K562 (cell line): ENCODE results near the gene FZD10. TPM values are rescaled to one million over a fixed set of nuclear protein-coding genes. Genes with fewer than 3 reads are reported as not detected.

Experiments used
- ATAC-seq: fragments of 200-7000 bp; cut with Tn5 transposase; 3 replicates; pipeline ENCODE4 v1.9.1; 2020; ENCODE audit warnings: moderate library complexity
- BruUV-seq: library from RNA; stranded (reverse); fragments of 400-500 nt; replicated peaks from 2 replicates; lab custom pipeline; 2021; lab: Mats Ljungman, UMichigan
- CTCF ChIA-PET: fragments of 300-600 bp; formaldehyde crosslinking; extraction: SDS; loops from one replicate; lab custom pipeline; 2021; ENCODE audit warnings: low intra/inter-chr PET ratio; lab: Yijun Ruan, JAX
- POLR2A ChIA-PET: fragments of 300-600, 350-650 bp; sonication (Branson Sonifier 250); formaldehyde crosslinking; extraction: SDS; loops from one replicate; lab custom pipeline; 2021; ENCODE audit warnings: antibody characterized with exemption, inconsistent platforms; lab: Yijun Ruan, JAX
- DNase-seq, 4 experiments: peaks; one replicate each; pipeline versions ENCODE4 v3.0.0 to v3.0.0-alpha.2; 2011 to 2018; ENCODE audit warnings: low spot score in 3 of 4, mixed read lengths in 3 of 4; ENCODE audit errors: extremely low read depth in 1 of 4
- FAIRE-seq: peaks from 2 replicates; lab custom pipeline; 2011; peaks lifted over from hg19 to GRCh38; lab: Jason Lieb, UNC
- H2AFZ ChIP-seq: 2 replicates; pipeline ENCODE4 v1.6.0; 2011; ENCODE audit warnings: low read depth, low read length, control low read depth, inconsistent platforms
- H3K27ac ChIP-seq: fragments of 200-600 bp; 3 replicates; pipeline ENCODE4 v1.8.0; 2011; ENCODE audit warnings: low read depth, mild to moderate bottlenecking, control low read depth, inconsistent platforms, low read length, moderate library complexity, mixed read lengths; ENCODE audit errors: extremely low read depth
- H3K27me3 ChIP-seq, 2 experiments: fragments of 300-600 bp in 1 of 2; 2 replicates in 1 of 2; 3 replicates in 1 of 2; pipeline versions ENCODE4 v1.6.0 to v1.8.0; 2011; ENCODE audit warnings: inconsistent platforms in 2 of 2, low read length in 2 of 2, mild to moderate bottlenecking in 1 of 2, mixed read lengths in 1 of 2, moderate library complexity in 1 of 2; ENCODE audit not compliant: control insufficient read depth in 2 of 2, insufficient read depth in 2 of 2
- H3K36me3 ChIP-seq: fragments of 300-600 bp; 3 replicates; pipeline ENCODE4 v1.8.0; 2011; ENCODE audit warnings: mild to moderate bottlenecking, low read length, inconsistent platforms; ENCODE audit not compliant: control insufficient read depth, insufficient read depth
- H3K4me1 ChIP-seq, 2 experiments: fragments of 200-600 bp in 1 of 2; replicated peaks in 1 of 2; 2 replicates in 1 of 2; 3 replicates in 1 of 2; pipeline versions ENCODE4 v1.5.1 to v1.8.0; 2011; ENCODE audit warnings: inconsistent platforms in 2 of 2, low read length in 2 of 2, mild to moderate bottlenecking in 1 of 2, mixed read lengths in 1 of 2, moderate library complexity in 1 of 2; ENCODE audit not compliant: control insufficient read depth in 2 of 2, insufficient read depth in 2 of 2
- H3K4me2 ChIP-seq: 2 replicates; pipeline ENCODE4 v1.6.1; 2011; ENCODE audit warnings: low read length, control low read depth, inconsistent platforms, mixed read lengths; ENCODE audit not compliant: insufficient read depth
- H3K4me3 ChIP-seq: fragments of 200-600 bp; sonication (generic), shearing (Covaris generic); 2 replicates; pipeline ENCODE4 v1.5.1; 2016; ENCODE audit warnings: control low read depth, inconsistent platforms
- H3K79me2 ChIP-seq: fragments of 200-600 bp; 3 replicates; pipeline ENCODE4 v1.8.0; 2011; ENCODE audit warnings: low read length, inconsistent platforms; ENCODE audit not compliant: control insufficient read depth, insufficient read depth
- H3K9ac ChIP-seq, 2 experiments: 2 replicates each; pipeline versions ENCODE4 v1.6.0 to v1.6.1; 2011; ENCODE audit warnings: low read depth in 2 of 2, low read length in 2 of 2, control low read depth in 1 of 2, inconsistent platforms in 1 of 2, mild to moderate bottlenecking in 1 of 2, mixed read lengths in 1 of 2; ENCODE audit not compliant: insufficient read depth in 1 of 2
- H3K9me1 ChIP-seq: one replicate; pipeline ENCODE4 v1.6.0; 2011; ENCODE audit warnings: inconsistent platforms, mild to moderate bottlenecking, low read length, moderate library complexity; ENCODE audit not compliant: control insufficient read depth, insufficient read depth
- H3K9me3 ChIP-seq: replicated peaks from 2 replicates; pipeline ENCODE4 v1.5.1; 2011; ENCODE audit warnings: low read depth, low read length, inconsistent platforms; ENCODE audit not compliant: control insufficient read depth, insufficient read depth
- H4K20me1 ChIP-seq: replicated peaks from 2 replicates; pipeline ENCODE4 v1.6.1; 2011; ENCODE audit warnings: low read length, inconsistent platforms, mixed read lengths; ENCODE audit not compliant: control insufficient read depth, insufficient read depth
- ASH1L ChIP-seq: fragments of 450-650 bp; IDR thresholded peaks from 2 replicates; pipeline ENCODE4 v1.6.1; 2018; ENCODE audit warnings: borderline replicate concordance, mild to moderate bottlenecking, low read depth; ENCODE audit not compliant: partially characterized antibody
- CBX3 ChIP-seq, 2 experiments: IDR thresholded peaks; 1 replicate in 1 of 2; 2 replicates in 1 of 2; pipeline ENCODE4 v1.6.1; 2012; ENCODE audit warnings: inconsistent platforms in 2 of 2, low read length in 2 of 2, borderline replicate concordance in 1 of 2, control low read depth in 1 of 2
- CLOCK ChIP-seq: fragments of 250-450 bp; sonication (Bioruptor Pico); IDR thresholded peaks from 2 replicates; pipeline ENCODE4 v1.4.0; 2020; ENCODE audit warnings: mild to moderate bottlenecking, moderate library complexity, borderline replicate concordance
- NFYB ChIP-seq: IDR thresholded peaks from 2 replicates; pipeline ENCODE4 v1.6.1; 2011; ENCODE audit warnings: mild to moderate bottlenecking, moderate library complexity; ENCODE audit not compliant: insufficient read length; ENCODE audit errors: extremely low read depth
- PKNOX1 ChIP-seq: fragments of 450-650 bp; IDR thresholded peaks from 2 replicates; pipeline ENCODE4 v1.6.1; 2016
- PRMT5 ChIP-seq: sonication (generic); formaldehyde crosslinking; IDR thresholded peaks from 2 replicates; pipeline ENCODE4 v1.5.0; 2020; ENCODE audit warnings: missing genetic modification reagents
- SIN3B ChIP-seq: fragments of 450-650 bp; IDR thresholded peaks from 2 replicates; pipeline ENCODE4 v1.6.1; 2017; ENCODE audit warnings: low read depth, mild to moderate bottlenecking, moderate library complexity
- TAF15 ChIP-seq: fragments of 200-400 bp; formaldehyde crosslinking; IDR thresholded peaks from 2 replicates; pipeline ENCODE4 v1.6.1; 2017; ENCODE audit warnings: mild to moderate bottlenecking, low read depth, low read length, moderate library complexity
- TRIM28 ChIP-seq: fragments of 450-650 bp; IDR thresholded peaks from 2 replicates; pipeline ENCODE4 v1.6.1; 2017
- UBTF ChIP-seq, 2 experiments: IDR thresholded peaks; 2 replicates each; pipeline ENCODE4 v1.6.1; 2012; ENCODE audit warnings: improper control_type of control experiment in 2 of 2, low read depth in 2 of 2, low read length in 2 of 2, borderline replicate concordance in 1 of 2
- ZBED1 ChIP-seq: IDR thresholded peaks from 2 replicates; pipeline ENCODE4 v1.6.1; 2014
- ZNF165 ChIP-seq: fragments of 250-450 bp; sonication (Bioruptor Pico); IDR thresholded peaks from 2 replicates; pipeline ENCODE4 v1.4.0; 2020; ENCODE audit warnings: borderline replicate concordance
- ZNF551 ChIP-seq: fragments of 250-450 bp; sonication (Bioruptor Pico); IDR thresholded peaks from 2 replicates; pipeline ENCODE4 v1.5.0; 2021; ENCODE audit warnings: mild to moderate bottlenecking, moderate library complexity
- ZNF644 ChIP-seq: fragments of 200-800 bp; sonication (Bioruptor generic); IDR thresholded peaks from 2 replicates; pipeline ENCODE4 v1.6.1; 2016; ENCODE audit warnings: low read depth, missing genetic modification characterization, missing compliant biosample characterization
- ZNF740 ChIP-seq, 3 experiments: fragments of 200-800 bp in 1 of 3; sonication (Bioruptor generic) in 1 of 3; sonication (generic) in 1 of 3; formaldehyde crosslinking in 1 of 3; IDR thresholded peaks; 2 replicates each; pipeline versions ENCODE4 v1.6.1 to v1.8.0; 2016 to 2022; ENCODE audit warnings: mild to moderate bottlenecking in 2 of 3, missing compliant biosample characterization in 2 of 3, missing genetic modification characterization in 2 of 3, missing genetic modification reagents in 1 of 3
- ZZZ3 ChIP-seq: fragments of 450-650 bp; IDR thresholded peaks from 2 replicates; pipeline ENCODE4 v1.6.1; 2016; ENCODE audit warnings: antibody characterized with exemption, mild to moderate bottlenecking, moderate library complexity
- WGBS: fragments of 100-300 bp; shearing (Covaris generic); methylation state at CpG from one replicate; pipeline ENCODE4 v1.1.6; 2016; ENCODE audit warnings: low coverage, mixed read lengths; ENCODE audit not compliant: insufficient coverage; ENCODE audit errors: missing lambda C conversion rate; 5-methylcytosine and 5-hydroxymethylcytosine counted together
- in situ Hi-C: fragments of 300-500 bp; cut with MboI; formaldehyde crosslinking; loops from 4 replicates; pipeline ENCODE4 v1.15.0; 2018; ENCODE audit warnings: inconsistent platforms, mixed read lengths
- intact Hi-C: fragments of 100-400 bp; cut with micrococcal nuclease; formaldehyde crosslinking; loops from 2 replicates; pipeline ENCODE4 v1.14.2; 2022
- polyA plus RNA-seq, 8 experiments: library from polyadenylated mRNA; depleted of rRNA in 4 of 8; stranded (reverse) in 5 of 8; unstranded in 3 of 8; fragments of >200 nt; fragmentation: Nextera tagmentation in 2 of 8; fragmentation: Illumina TruSeq in 1 of 8; extraction: Ambion mirVana in 2 of 8; extraction: Trizol in 1 of 8; gene quantifications; 2 replicates each; pipeline versions ENCODE4 v1.2.1 to v1.2.3, GENCODE V29; 2011 to 2014; ENCODE audit warnings: inconsistent platforms in 1 of 8, missing spikeins in 1 of 8
- total RNA-seq, 7 experiments: library from RNA; depleted of rRNA in 6 of 7; stranded (reverse); fragments of >200 nt in 6 of 7; fragmentation: Illumina TruSeq in 2 of 7; extraction: Trizol in 2 of 7; gene quantifications; 2 replicates each; pipeline versions ENCODE4 v1.2.1 to v1.2.3, GENCODE V29; 2011 to 2021; ENCODE audit warnings: low replicate concordance in 1 of 7

FZD10 gene
- total and polyA plus RNA-seq, 9 of the 15 experiments (the other 6 are each of a cell fraction or from before 2014, with no cell fraction given) = not detected

GRCh38 chr12:130131801-130132200, 30.5 kb upstream of the FZD10 start:
- Histone ChIP-seq H3K9ac (no peak overlapping the region), H3K27ac (no peak overlapping the region), H3K4me1 (no peaks in the 10 kb centered on the region), H3K36me3 (no peaks in the 10 kb centered on the region), H4K20me1 (no peaks in the 10 kb centered on the region), H3K9me1 (no peaks in the 10 kb centered on the region), H3K27me3 (peaks cover 0 to 37% of the 10 kb centered on the region in 2 experiments; a peak in 2 of 5 replicates), H3K79me2 (no peaks in the 10 kb centered on the region), H3K4me2 (no peak overlapping the region), H3K4me3 (no peak overlapping the region), H3K9me3 (no peaks in the 10 kb centered on the region), H2AFZ (no peak overlapping the region)
- no peak for FAIRE-seq
- no TSS peak for BruUV-seq
- intact Hi-C loops = no loop called here
- 0% methylated on average over 8 of the region's 8 CpGs for WGBS
- DNase-seq = no peak
- CTCF ChIA-PET = no interaction called here
- POLR2A ChIA-PET = interaction anchor here (0.6 kb wide), 2 partner anchors 13 to 17 kb away, joined by 3 read pairs; no protein-coding TSS in a partner anchor
- ATAC-seq = no peak
- in situ Hi-C loops = no loop called here
- TF ChIP-seq SIN3B (no peak), ZNF740 (CRISPR knock-in tag; IDR thresholded peaks at IDR 0.05) (no peak), ZNF740 (tag; IDR thresholded peaks at IDR 0.05) (no peak), TRIM28 (no peak), UBTF (IDR thresholded peaks at IDR 0.05; ENCODE audit: borderline replicate concordance in 1 of 2, low read depth in 2 of 2, low read length in 2 of 2) (no peak), CLOCK (CRISPR knock-in tag) (no peak), ZZZ3 (no peak), ASH1L (no peak), ZBED1 (no peak), PRMT5 (no peak), ZNF165 (CRISPR knock-in tag) (no peak), ZNF644 (no peak), CBX3 (IDR thresholded peaks at IDR 0.05; ENCODE audit: borderline replicate concordance in 1 of 2, low read length in 2 of 2) (no peak), PKNOX1 (no peak), NFYB (no peak), ZNF551 (CRISPR knock-in tag) (no peak), TAF15 (no peak)
